ENCODE measurements around the gene TKT. TPM values are rescaled to one million over a fixed set of nuclear protein-coding genes. Genes with fewer than 3 reads are reported as not detected.
A peak's percentile ranks its signal among the peaks of the same experiment; 100 is the strongest.

TKT gene
- polyA plus RNA-seq, 2 of the 4 experiments (the other 2 are of a cell fraction): 628 to 1,457 TPM

DNA sequence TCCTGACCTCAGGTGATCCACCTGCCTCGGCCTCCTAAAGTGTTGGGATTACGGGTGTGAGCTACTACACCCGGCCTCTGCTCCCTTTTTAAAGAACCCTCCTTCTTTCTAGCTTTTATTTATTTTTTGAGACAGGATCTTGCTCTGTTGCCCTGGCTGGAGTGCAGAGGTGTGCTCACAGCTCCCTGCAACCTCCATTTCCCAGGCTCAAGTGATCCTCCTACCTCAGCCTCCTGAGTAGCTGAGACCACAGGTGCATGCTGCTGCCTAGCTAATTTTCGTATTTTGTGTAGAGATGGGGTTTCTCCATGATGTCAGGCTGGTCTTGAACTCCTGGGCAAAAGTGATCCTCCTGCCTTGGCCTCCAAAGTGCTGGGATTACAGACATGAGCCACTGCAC lies 34.5 kb downstream of the TKT start:
- peaks cover 43% of the 10 kb centered on the region for H3K4me1 ChIP-seq
- peak in 1 of 2 experiments; percentile 0; a peak in 1 of 6 replicates for ATAC-seq
- TF ChIP-seq, protein P1, sequence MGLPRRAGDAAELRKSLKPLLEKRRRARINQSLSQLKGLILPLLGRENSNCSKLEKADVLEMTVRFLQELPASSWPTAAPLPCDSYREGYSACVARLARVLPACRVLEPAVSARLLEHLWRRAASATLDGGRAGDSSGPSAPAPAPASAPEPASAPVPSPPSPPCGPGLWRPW (IDR thresholded peaks at IDR 0.05): no peak
- peak in 1 of 2 experiments; percentile 15; a peak in 1 of 5 replicates for TF ChIP-seq JUN (IDR thresholded peaks at IDR 0.05)
- no peak for TF ChIP-seq RARB (CRISPR knock-in tag; IDR thresholded peaks at IDR 0.05)
- no peak for DNase-seq (ENCODE audit: low read depth in 1 of 2, low spot score in 1 of 2)
- 38% methylated on average over 4 of the region's 4 CpGs for WGBS (ENCODE audit: missing lambda C conversion rate)
- no peak overlapping the region for H3K4me3 ChIP-seq
- ChIA-PET CTCF (interaction anchor here (0.7 to 7.4 kb wide), 5 partner anchors 13 to 113 kb away, joined by 3 to 69 read pairs (median 3); no protein-coding TSS in a partner anchor), POLR2A (interaction anchor here (1.2 kb wide), 1 partner anchor 49 kb away, joined by 4 read pairs; no protein-coding TSS in a partner anchor)
- no peak for FAIRE-seq
- H3K9me3 ChIP-seq: no peaks in the 10 kb centered on the region
- H3K27ac ChIP-seq: peak overlapping the region; percentile 22 to 100; a peak in 4 of 6 replicates
- H3K4me2 ChIP-seq: no peak overlapping the region

DNA sequence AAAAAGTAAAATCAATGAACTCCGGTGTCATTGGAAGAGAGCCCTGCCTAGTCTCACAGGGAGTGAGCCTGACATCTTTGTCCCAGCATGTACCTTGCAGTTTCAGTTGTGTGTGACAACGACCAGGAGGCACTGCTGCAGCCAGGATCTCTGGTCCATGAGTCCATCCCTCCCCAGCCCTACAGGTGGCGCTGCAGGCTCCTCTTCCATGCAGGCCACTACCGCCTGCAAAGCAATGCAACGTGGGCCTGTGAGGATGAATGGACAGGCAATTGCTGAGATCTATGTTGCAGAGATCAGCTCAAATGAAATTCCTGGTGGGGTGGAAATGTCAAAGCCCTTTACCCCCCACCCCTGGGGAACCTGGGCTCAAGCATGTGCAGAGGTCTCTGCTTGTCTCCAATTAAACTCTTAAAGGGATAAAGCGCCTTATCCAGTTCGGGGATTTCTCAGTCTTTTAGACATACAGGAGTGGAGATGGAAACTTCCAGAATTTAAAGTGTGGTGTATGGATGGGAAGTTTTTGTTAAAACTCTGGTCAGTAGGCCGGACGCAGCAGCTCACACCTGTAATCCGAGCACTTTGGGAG lies 35.8 kb downstream of the TKT start:
- Histone ChIP-seq H3K4me1 (peaks cover 30% of the 10 kb centered on the region), H3K27ac (peak overlapping the region; percentile 60 to 78; a peak in 5 of 6 replicates), H3K4me3 (no peak overlapping the region), H3K4me2 (no peak overlapping the region), H3K9me3 (no peaks in the 10 kb centered on the region)
- POLR2A ChIA-PET: interaction anchor here (1.4 kb wide), 1 partner anchor 128 kb away, joined by 4 read pairs; the partner anchor contains the start of gene DCP1A
- 19% methylated on average over 9 of the region's 10 CpGs for WGBS (ENCODE audit: missing lambda C conversion rate)
- FAIRE-seq (peak; percentile 91), DNase-seq (ENCODE audit: low read depth in 1 of 2, low spot score in 1 of 2) (peak; percentile 74 to 90), ATAC-seq (peak; percentile 73 to 74)
- CTCF ChIA-PET: interaction anchor here (0.6 to 7.4 kb wide), 25 partner anchors 8 to 490 kb away, joined by 3 to 69 read pairs (median 4); no protein-coding TSS in a partner anchor
- no peak for TF ChIP-seq CBX8 (IDR thresholded peaks at IDR 0.05)
- TF ChIP-seq CHD2 (IDR thresholded peaks at IDR 0.05; ENCODE audit: low read length, partially characterized antibody): no peak
- TF ChIP-seq ZFP36 (IDR thresholded peaks at IDR 0.05; ENCODE audit: borderline replicate concordance, partially characterized antibody): no peak
- TF ChIP-seq, protein P1 (IDR thresholded peaks at IDR 0.05): no peak
- no peak for TF ChIP-seq HOXB13 (CRISPR knock-in tag; IDR thresholded peaks at IDR 0.05; ENCODE audit: low read depth)
- no peak for TF ChIP-seq NFE2L2 (conservative IDR thresholded peaks at IDR 0.05; ENCODE audit: low read length)
- TF ChIP-seq POLR2A (IDR thresholded peaks at IDR 0.05; ENCODE audit: low read length): no peak
- no peak for TF ChIP-seq HEYL (CRISPR knock-in tag; IDR thresholded peaks at IDR 0.05)
- TF ChIP-seq ZNF302 (CRISPR knock-in tag; IDR thresholded peaks at IDR 0.05): no peak
- TF ChIP-seq FOSB (CRISPR knock-in tag; IDR thresholded peaks at IDR 0.05): 0 out of 2 replicates have a peak, but pooled peaks have one; percentile 40
- TF ChIP-seq FOXS1 (CRISPR knock-in tag; IDR thresholded peaks at IDR 0.05): no peak
- TF ChIP-seq SMC3 (IDR thresholded peaks at IDR 0.05): peak; percentile 61; the same call in 2 of the 3 replicates
- no peak for TF ChIP-seq HDAC2 (IDR thresholded peaks at IDR 0.05)
- TF ChIP-seq RARB (CRISPR knock-in tag; IDR thresholded peaks at IDR 0.05): no peak
- no peak for TF ChIP-seq POLR2AphosphoS2 (conservative IDR thresholded peaks at IDR 0.05; ENCODE audit: low read length)
- TF ChIP-seq KDM1A (IDR thresholded peaks at IDR 0.05; ENCODE audit: low read depth): no peak
- TF ChIP-seq HOXB5 (CRISPR knock-in tag; IDR thresholded peaks at IDR 0.05): no peak
- TF ChIP-seq, protein P2, sequence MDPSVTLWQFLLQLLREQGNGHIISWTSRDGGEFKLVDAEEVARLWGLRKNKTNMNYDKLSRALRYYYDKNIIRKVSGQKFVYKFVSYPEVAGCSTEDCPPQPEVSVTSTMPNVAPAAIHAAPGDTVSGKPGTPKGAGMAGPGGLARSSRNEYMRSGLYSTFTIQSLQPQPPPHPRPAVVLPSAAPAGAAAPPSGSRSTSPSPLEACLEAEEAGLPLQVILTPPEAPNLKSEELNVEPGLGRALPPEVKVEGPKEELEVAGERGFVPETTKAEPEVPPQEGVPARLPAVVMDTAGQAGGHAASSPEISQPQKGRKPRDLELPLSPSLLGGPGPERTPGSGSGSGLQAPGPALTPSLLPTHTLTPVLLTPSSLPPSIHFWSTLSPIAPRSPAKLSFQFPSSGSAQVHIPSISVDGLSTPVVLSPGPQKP (IDR thresholded peaks at IDR 0.05; ENCODE audit: low read depth, low read length): no peak
- TF ChIP-seq ESRRA (IDR thresholded peaks at IDR 0.05; ENCODE audit: borderline replicate concordance, low read length): no peak
- TF ChIP-seq EP300 (IDR thresholded peaks at IDR 0.05): no peak
- TF ChIP-seq MAZ (IDR thresholded peaks at IDR 0.05; ENCODE audit: borderline replicate concordance, low read depth, low read length): no peak
- peak; percentile 36 to 64; a peak in 4 of 5 replicates for TF ChIP-seq JUN (IDR thresholded peaks at IDR 0.05)
- TF ChIP-seq ZSCAN20 (CRISPR knock-in tag; IDR thresholded peaks at IDR 0.05): no peak
- no peak for TF ChIP-seq RFX5 (IDR thresholded peaks at IDR 0.05)
- no peak for TF ChIP-seq SREBF2 (IDR thresholded peaks at IDR 0.05)
- TF ChIP-seq RAD21 (conservative IDR thresholded peaks at IDR 0.05 in 1 of 2, IDR thresholded peaks at IDR 0.05 in 1 of 2): peak; percentile 77 to 80
- peak; percentile 29; the same call in 1 of the 2 replicates for TF ChIP-seq GATA3 (IDR thresholded peaks at IDR 0.05; ENCODE audit: borderline replicate concordance)
- TF ChIP-seq, protein P3, sequence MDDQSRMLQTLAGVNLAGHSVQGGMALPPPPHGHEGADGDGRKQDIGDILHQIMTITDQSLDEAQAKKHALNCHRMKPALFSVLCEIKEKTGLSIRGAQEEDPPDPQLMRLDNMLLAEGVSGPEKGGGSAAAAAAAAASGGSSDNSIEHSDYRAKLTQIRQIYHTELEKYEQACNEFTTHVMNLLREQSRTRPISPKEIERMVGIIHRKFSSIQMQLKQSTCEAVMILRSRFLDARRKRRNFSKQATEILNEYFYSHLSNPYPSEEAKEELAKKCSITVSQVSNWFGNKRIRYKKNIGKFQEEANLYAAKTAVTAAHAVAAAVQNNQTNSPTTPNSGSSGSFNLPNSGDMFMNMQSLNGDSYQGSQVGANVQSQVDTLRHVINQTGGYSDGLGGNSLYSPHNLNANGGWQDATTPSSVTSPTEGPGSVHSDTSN (IDR thresholded peaks at IDR 0.05): peak; percentile 78
- TF ChIP-seq PHF8 (IDR thresholded peaks at IDR 0.05; ENCODE audit: borderline replicate concordance, low read depth): no peak
- TF ChIP-seq EHMT2 (IDR thresholded peaks at IDR 0.05; ENCODE audit: low read depth): no peak
- TF ChIP-seq CBX2 (IDR thresholded peaks at IDR 0.05; ENCODE audit: borderline replicate concordance, low read depth): no peak
- TF ChIP-seq, protein P4, sequence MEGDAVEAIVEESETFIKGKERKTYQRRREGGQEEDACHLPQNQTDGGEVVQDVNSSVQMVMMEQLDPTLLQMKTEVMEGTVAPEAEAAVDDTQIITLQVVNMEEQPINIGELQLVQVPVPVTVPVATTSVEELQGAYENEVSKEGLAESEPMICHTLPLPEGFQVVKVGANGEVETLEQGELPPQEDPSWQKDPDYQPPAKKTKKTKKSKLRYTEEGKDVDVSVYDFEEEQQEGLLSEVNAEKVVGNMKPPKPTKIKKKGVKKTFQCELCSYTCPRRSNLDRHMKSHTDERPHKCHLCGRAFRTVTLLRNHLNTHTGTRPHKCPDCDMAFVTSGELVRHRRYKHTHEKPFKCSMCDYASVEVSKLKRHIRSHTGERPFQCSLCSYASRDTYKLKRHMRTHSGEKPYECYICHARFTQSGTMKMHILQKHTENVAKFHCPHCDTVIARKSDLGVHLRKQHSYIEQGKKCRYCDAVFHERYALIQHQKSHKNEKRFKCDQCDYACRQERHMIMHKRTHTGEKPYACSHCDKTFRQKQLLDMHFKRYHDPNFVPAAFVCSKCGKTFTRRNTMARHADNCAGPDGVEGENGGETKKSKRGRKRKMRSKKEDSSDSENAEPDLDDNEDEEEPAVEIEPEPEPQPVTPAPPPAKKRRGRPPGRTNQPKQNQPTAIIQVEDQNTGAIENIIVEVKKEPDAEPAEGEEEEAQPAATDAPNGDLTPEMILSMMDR (IDR thresholded peaks at IDR 0.05): peak; percentile 83

Measured in A549 (cell line).